GM12878 (cell line): ENCODE results near the gene LTB4R. TPM values are rescaled to one million over a fixed set of nuclear protein-coding genes. Genes with fewer than 3 reads are reported as not detected.

Source experiments
- ASH2L ChIP-seq: fragments of 300-600, 200-600 bp; sonication (generic); IDR thresholded peaks from 2 replicates; pipeline ENCODE4 v1.6.1; 2017; ENCODE audit warnings: low read depth, mild to moderate bottlenecking, borderline replicate concordance
- ATF7 ChIP-seq: fragments of 450-650 bp; IDR thresholded peaks from 2 replicates; pipeline ENCODE4 v1.6.1; 2016; ENCODE audit warnings: low read depth, mild to moderate bottlenecking
- CBFB ChIP-seq: IDR thresholded peaks from 2 replicates; pipeline ENCODE4 v1.6.1; 2016; ENCODE audit warnings: antibody characterized with exemption, low read depth
- CREB1 ChIP-seq: IDR thresholded peaks from 2 replicates; pipeline ENCODE4 v1.6.1; 2012; ENCODE audit warnings: low read depth, mild to moderate bottlenecking, inconsistent platforms
- CUX1 ChIP-seq: IDR thresholded peaks from 2 replicates; pipeline ENCODE4 v1.6.1; 2012; ENCODE audit warnings: improper control_type of control experiment, low read depth, low read length; ENCODE audit not compliant: insufficient replicate concordance
- GABPA ChIP-seq: IDR thresholded peaks from 2 replicates; pipeline ENCODE4 v1.6.1; 2014; ENCODE audit warnings: antibody characterized with exemption, low read depth, mild to moderate bottlenecking, inconsistent platforms
- GATAD2B ChIP-seq: fragments of 450-650 bp; conservative IDR thresholded peaks from 2 replicates; pipeline ENCODE4 v1.6.1; 2017; ENCODE audit warnings: low read depth, mild to moderate bottlenecking, moderate library complexity
- IRF4 ChIP-seq: IDR thresholded peaks from 2 replicates; pipeline ENCODE4 v1.6.1; 2011; ENCODE audit warnings: low read depth, low read length
- IRF5 ChIP-seq: fragments of 450-650 bp; IDR thresholded peaks from 2 replicates; pipeline ENCODE4 v1.6.1; 2017; ENCODE audit warnings: borderline replicate concordance
- PAX8 ChIP-seq: fragments of 450-650 bp; IDR thresholded peaks from 2 replicates; pipeline ENCODE4 v1.6.1; 2017; ENCODE audit warnings: mild to moderate bottlenecking, moderate library complexity
- POLR2AphosphoS5 ChIP-seq: IDR thresholded peaks from 2 replicates; pipeline ENCODE4 v1.6.1; 2011; ENCODE audit warnings: mild to moderate bottlenecking, low read length, inconsistent platforms
- RAD21 ChIP-seq: IDR thresholded peaks from 2 replicates; pipeline ENCODE4 v1.6.1; 2011; ENCODE audit warnings: mild to moderate bottlenecking, low read depth, low read length, moderate library complexity; ENCODE audit not compliant: insufficient read depth
- RBBP5 ChIP-seq: fragments of 200-600 bp; sonication (generic); conservative IDR thresholded peaks from 2 replicates; pipeline ENCODE4 v1.6.1; 2016
- SIN3A ChIP-seq: IDR thresholded peaks from 2 replicates; pipeline ENCODE4 v1.6.1; 2012; ENCODE audit warnings: low read depth, low read length, improper control_type of control experiment
- SIX5 ChIP-seq: IDR thresholded peaks from 2 replicates; pipeline ENCODE4 v1.6.1; 2011; ENCODE audit warnings: mild to moderate bottlenecking, low read depth, low read length, moderate library complexity; ENCODE audit not compliant: severe bottlenecking
- TBL1XR1 ChIP-seq: IDR thresholded peaks from 2 replicates; pipeline ENCODE4 v1.6.1; 2012; ENCODE audit warnings: low read depth, low read length, improper control_type of control experiment
- YY1 ChIP-seq: IDR thresholded peaks from 2 replicates; pipeline ENCODE4 v1.6.1; 2011; ENCODE audit warnings: low read depth, mild to moderate bottlenecking, low read length
- ZNF217 ChIP-seq: fragments of 450-650 bp; IDR thresholded peaks from 2 replicates; pipeline ENCODE4 v1.6.1; 2017; ENCODE audit warnings: antibody characterized with exemption, mild to moderate bottlenecking
- polyA plus RNA-seq, 11 experiments: library from polyadenylated mRNA; depleted of rRNA in 4 of 11; unstranded in 6 of 11; stranded (reverse) in 5 of 11; fragments of >200 nt; fragmentation: Nextera tagmentation in 4 of 11; fragmentation: Illumina TruSeq in 1 of 11; extraction: Ambion mirVana in 4 of 11; extraction: Trizol in 1 of 11; gene quantifications; 1 replicate in 1 of 11; 2 replicates in 10 of 11; pipeline versions ENCODE4 v1.2.1 to v1.2.3, GENCODE V29; 2011 to 2016; ENCODE audit warnings: inconsistent platforms in 2 of 11, missing spikeins in 2 of 11, low read depth in 1 of 11
- total RNA-seq, 4 experiments: library from RNA; depleted of rRNA in 3 of 4; stranded (reverse); fragments of >200 nt in 3 of 4; fragmentation: Illumina TruSeq in 1 of 4; extraction: Trizol in 1 of 4; gene quantifications; 2 replicates each; pipeline versions ENCODE4 v1.2.1 to v1.2.3, GENCODE V29; 2013 to 2021
- TF ChIP-seq, protein P1 (sequence below): IDR thresholded peaks from 2 replicates; pipeline ENCODE4 v1.6.1; 2012; ENCODE audit warnings: low read depth, low read length, improper control_type of control experiment
- TF ChIP-seq, protein P2 (sequence below): fragments of 150-350 bp; IDR thresholded peaks from 2 replicates; pipeline ENCODE4 v1.6.1; 2016; ENCODE audit warnings: low read depth, low read length

Gene LTB4R
- total and polyA plus RNA-seq, 10 of the 15 experiments (the other 5 are each of a cell fraction or from before 2014, with no cell fraction given): 1.2 to 14.0 (median 4.0) TPM

- TF ChIP-seq CREB1: peak; percentile 61; the same call in 1 of the 2 replicates
- TF ChIP-seq CUX1: no peak
- TF ChIP-seq RBBP5: no peak
- TF ChIP-seq, protein P1, sequence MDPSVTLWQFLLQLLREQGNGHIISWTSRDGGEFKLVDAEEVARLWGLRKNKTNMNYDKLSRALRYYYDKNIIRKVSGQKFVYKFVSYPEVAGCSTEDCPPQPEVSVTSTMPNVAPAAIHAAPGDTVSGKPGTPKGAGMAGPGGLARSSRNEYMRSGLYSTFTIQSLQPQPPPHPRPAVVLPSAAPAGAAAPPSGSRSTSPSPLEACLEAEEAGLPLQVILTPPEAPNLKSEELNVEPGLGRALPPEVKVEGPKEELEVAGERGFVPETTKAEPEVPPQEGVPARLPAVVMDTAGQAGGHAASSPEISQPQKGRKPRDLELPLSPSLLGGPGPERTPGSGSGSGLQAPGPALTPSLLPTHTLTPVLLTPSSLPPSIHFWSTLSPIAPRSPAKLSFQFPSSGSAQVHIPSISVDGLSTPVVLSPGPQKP: peak; percentile 84
- TF ChIP-seq ASH2L: no peak
- TF ChIP-seq IRF5: no peak
- no peak; the same call in none of the 2 replicates for TF ChIP-seq ATF7
- peak; percentile 98 for TF ChIP-seq GATAD2B
- peak; percentile 86; the same call in 1 of the 2 replicates for TF ChIP-seq ZNF217
- TF ChIP-seq, protein P2, sequence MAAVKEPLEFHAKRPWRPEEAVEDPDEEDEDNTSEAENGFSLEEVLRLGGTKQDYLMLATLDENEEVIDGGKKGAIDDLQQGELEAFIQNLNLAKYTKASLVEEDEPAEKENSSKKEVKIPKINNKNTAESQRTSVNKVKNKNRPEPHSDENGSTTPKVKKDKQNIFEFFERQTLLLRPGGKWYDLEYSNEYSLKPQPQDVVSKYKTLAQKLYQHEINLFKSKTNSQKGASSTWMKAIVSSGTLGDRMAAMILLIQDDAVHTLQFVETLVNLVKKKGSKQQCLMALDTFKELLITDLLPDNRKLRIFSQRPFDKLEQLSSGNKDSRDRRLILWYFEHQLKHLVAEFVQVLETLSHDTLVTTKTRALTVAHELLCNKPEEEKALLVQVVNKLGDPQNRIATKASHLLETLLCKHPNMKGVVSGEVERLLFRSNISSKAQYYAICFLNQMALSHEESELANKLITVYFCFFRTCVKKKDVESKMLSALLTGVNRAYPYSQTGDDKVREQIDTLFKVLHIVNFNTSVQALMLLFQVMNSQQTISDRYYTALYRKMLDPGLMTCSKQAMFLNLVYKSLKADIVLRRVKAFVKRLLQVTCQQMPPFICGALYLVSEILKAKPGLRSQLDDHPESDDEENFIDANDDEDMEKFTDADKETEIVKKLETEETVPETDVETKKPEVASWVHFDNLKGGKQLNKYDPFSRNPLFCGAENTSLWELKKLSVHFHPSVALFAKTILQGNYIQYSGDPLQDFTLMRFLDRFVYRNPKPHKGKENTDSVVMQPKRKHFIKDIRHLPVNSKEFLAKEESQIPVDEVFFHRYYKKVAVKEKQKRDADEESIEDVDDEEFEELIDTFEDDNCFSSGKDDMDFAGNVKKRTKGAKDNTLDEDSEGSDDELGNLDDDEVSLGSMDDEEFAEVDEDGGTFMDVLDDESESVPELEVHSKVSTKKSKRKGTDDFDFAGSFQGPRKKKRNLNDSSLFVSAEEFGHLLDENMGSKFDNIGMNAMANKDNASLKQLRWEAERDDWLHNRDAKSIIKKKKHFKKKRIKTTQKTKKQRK: no peak
- TF ChIP-seq CBFB: no peak
- 0 out of 2 replicates have a peak, but pooled peaks have one; percentile 21 for TF ChIP-seq GABPA
- no peak for TF ChIP-seq TBL1XR1
- peak; percentile 87 for TF ChIP-seq YY1
- 0 out of 2 replicates have a peak, but pooled peaks have one; percentile 7 for TF ChIP-seq IRF4
- TF ChIP-seq SIN3A: peak; percentile 72; the same call in 1 of the 2 replicates
- TF ChIP-seq RAD21: 0 out of 2 replicates have a peak, but pooled peaks have one; percentile 25
- TF ChIP-seq PAX8: no peak
- TF ChIP-seq POLR2AphosphoS5: peak; percentile 87
- peak; percentile 41 for TF ChIP-seq SIX5
These were observed 40.0 kb upstream of the LTB4R start, which contains the start of gene RABGGTA (continued) for GRCh38 chr14:24271134-24271833.
